ENCODE data around the gene COL4A6.
"Not testable (repeated sequence)": the region's sequence is repeated elsewhere in the genome, so short reads cannot be mapped to it uniquely, and the experiment has no call there.

DNA sequence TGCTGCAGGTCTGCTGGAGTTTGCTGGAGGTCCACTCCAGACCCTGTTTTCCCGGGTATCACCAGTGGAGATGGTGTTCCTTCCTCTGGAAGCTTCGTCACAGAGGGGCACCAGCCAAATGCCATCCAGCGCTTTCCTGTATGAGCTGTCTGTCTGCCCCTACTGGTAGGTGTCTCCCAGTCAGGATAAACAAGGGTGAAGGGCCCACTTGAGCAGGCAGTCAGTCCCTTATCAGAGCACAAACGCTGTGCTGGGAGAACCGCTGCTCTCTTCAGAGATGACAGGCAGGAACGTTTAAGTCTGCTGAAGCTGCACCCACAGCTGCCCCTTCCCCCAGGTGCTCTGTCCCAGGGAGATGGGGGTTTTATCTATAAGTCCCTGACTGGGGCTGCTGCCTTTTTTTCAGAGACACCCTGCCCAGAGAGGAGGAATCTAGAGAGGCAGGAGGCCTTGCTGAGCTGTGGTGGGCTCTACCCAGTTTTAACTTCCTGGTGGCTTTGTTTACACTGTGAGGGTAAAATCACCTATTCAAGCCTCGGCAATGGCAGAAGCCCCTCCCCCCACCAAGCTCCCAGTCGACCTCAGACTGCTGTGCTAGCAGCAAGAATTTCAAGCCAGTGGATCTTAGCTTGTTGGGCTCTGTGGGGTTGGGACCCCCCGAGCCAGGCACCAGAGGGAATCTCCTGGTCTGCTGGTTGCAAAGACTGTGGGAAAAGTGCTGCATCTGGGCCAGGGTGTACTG is 47.1 kb downstream of the COL4A6 start:
- not testable (repeated sequence) for TF ChIP-seq SIN3A (IDR thresholded peaks at IDR 0.05; ENCODE audit: borderline replicate concordance, insufficient read depth, low read depth, low read length); POLR2AphosphoS5 (IDR thresholded peaks at IDR 0.05; ENCODE audit: low read depth, low read length); TCF7L2 (IDR thresholded peaks at IDR 0.05; ENCODE audit: low read depth, low read length)
- TF ChIP-seq, protein P1, sequence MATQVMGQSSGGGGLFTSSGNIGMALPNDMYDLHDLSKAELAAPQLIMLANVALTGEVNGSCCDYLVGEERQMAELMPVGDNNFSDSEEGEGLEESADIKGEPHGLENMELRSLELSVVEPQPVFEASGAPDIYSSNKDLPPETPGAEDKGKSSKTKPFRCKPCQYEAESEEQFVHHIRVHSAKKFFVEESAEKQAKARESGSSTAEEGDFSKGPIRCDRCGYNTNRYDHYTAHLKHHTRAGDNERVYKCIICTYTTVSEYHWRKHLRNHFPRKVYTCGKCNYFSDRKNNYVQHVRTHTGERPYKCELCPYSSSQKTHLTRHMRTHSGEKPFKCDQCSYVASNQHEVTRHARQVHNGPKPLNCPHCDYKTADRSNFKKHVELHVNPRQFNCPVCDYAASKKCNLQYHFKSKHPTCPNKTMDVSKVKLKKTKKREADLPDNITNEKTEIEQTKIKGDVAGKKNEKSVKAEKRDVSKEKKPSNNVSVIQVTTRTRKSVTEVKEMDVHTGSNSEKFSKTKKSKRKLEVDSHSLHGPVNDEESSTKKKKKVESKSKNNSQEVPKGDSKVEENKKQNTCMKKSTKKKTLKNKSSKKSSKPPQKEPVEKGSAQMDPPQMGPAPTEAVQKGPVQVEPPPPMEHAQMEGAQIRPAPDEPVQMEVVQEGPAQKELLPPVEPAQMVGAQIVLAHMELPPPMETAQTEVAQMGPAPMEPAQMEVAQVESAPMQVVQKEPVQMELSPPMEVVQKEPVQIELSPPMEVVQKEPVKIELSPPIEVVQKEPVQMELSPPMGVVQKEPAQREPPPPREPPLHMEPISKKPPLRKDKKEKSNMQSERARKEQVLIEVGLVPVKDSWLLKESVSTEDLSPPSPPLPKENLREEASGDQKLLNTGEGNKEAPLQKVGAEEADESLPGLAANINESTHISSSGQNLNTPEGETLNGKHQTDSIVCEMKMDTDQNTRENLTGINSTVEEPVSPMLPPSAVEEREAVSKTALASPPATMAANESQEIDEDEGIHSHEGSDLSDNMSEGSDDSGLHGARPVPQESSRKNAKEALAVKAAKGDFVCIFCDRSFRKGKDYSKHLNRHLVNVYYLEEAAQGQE (IDR thresholded peaks at IDR 0.05; ENCODE audit: insufficient read depth in 1 of 2, low read depth in 2 of 2, low read length in 1 of 2): not testable (repeated sequence)
- TF ChIP-seq, protein P2, sequence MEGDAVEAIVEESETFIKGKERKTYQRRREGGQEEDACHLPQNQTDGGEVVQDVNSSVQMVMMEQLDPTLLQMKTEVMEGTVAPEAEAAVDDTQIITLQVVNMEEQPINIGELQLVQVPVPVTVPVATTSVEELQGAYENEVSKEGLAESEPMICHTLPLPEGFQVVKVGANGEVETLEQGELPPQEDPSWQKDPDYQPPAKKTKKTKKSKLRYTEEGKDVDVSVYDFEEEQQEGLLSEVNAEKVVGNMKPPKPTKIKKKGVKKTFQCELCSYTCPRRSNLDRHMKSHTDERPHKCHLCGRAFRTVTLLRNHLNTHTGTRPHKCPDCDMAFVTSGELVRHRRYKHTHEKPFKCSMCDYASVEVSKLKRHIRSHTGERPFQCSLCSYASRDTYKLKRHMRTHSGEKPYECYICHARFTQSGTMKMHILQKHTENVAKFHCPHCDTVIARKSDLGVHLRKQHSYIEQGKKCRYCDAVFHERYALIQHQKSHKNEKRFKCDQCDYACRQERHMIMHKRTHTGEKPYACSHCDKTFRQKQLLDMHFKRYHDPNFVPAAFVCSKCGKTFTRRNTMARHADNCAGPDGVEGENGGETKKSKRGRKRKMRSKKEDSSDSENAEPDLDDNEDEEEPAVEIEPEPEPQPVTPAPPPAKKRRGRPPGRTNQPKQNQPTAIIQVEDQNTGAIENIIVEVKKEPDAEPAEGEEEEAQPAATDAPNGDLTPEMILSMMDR (IDR thresholded peaks at IDR 0.05): not testable (repeated sequence)
